Spleen (tissue), 7 donors: Measurements from ENCODE around the gene CCDC66.

Experiments used
- POLR2AphosphoS5 ChIP-seq, 3 donors: sonication (generic); formaldehyde crosslinking; IDR thresholded peaks; one replicate each; pipeline ENCODE4 v1.5.1; 2017; ENCODE audit warnings: antibody characterized with exemption in 3 of 3
- TF ChIP-seq, protein P1 (sequence below), 11 experiments: fragments of 200-600 bp in 7 of 11; fragments of 450-650 bp in 4 of 11; sonication (generic) in 4 of 11; IDR thresholded peaks in 8 of 11; conservative IDR thresholded peaks in 3 of 11; 1 replicate in 7 of 11; 2 replicates in 4 of 11; pipeline versions ENCODE4 v1.4.0 to v1.8.0; 2016 to 2021; ENCODE audit warnings: antibody characterized with exemption in 11 of 11, inconsistent platforms in 4 of 11, mild to moderate bottlenecking in 1 of 11
- donor health status: DM: no; HTN: no; CAD: no; lungs with moderate emphysema.
- donor health status: DM: no; HTN: no; CAD: no.
- donor health status: DM: no; HTN: no; CAD: no.

GRCh38 chr3:56664823-56665222 is 107.8 kb downstream of the CCDC66 start:
- TF ChIP-seq, protein P1, sequence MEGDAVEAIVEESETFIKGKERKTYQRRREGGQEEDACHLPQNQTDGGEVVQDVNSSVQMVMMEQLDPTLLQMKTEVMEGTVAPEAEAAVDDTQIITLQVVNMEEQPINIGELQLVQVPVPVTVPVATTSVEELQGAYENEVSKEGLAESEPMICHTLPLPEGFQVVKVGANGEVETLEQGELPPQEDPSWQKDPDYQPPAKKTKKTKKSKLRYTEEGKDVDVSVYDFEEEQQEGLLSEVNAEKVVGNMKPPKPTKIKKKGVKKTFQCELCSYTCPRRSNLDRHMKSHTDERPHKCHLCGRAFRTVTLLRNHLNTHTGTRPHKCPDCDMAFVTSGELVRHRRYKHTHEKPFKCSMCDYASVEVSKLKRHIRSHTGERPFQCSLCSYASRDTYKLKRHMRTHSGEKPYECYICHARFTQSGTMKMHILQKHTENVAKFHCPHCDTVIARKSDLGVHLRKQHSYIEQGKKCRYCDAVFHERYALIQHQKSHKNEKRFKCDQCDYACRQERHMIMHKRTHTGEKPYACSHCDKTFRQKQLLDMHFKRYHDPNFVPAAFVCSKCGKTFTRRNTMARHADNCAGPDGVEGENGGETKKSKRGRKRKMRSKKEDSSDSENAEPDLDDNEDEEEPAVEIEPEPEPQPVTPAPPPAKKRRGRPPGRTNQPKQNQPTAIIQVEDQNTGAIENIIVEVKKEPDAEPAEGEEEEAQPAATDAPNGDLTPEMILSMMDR (IDR thresholded peaks at IDR 0.05 in 8 of 11, conservative IDR thresholded peaks at IDR 0.05 in 3 of 11): no peak
- no peak for TF ChIP-seq POLR2AphosphoS5 (IDR thresholded peaks at IDR 0.05)
